Prostate gland (tissue), 2 donors: Measurements from ENCODE around the gene NOB1.

Source experiments
- CTCF ChIP-seq, 4 experiments: fragments of 200-600 bp in 2 of 4; fragments of 450-650 bp in 2 of 4; sonication (generic) in 2 of 4; IDR thresholded peaks; 1 replicate in 3 of 4; 2 replicates in 1 of 4; pipeline ENCODE4 v1.5.1; 2016 to 2019; ENCODE audit warnings: antibody characterized with exemption in 4 of 4, mild to moderate bottlenecking in 2 of 4, moderate library complexity in 2 of 4
- POLR2A ChIP-seq: fragments of 450-650 bp; IDR thresholded peaks from one replicate; pipeline ENCODE4 v1.6.1; 2016; ENCODE audit warnings: antibody characterized with exemption, mild to moderate bottlenecking

GRCh38 chr16:69712914-69713581 is 41.7 kb downstream of the NOB1 start:
- no peak for TF ChIP-seq POLR2A
- no peak for TF ChIP-seq CTCF (IDR thresholded peaks at IDR 0.05)
